Peyer's patch (tissue), 4 donors: Measurements from ENCODE around the gene F7.

ENCODE experiments used
- CTCF ChIP-seq, 6 experiments: fragments of 450-650 bp in 4 of 6; fragments of 200-600 bp in 2 of 6; sonication (generic) in 1 of 6; IDR thresholded peaks; one replicate each; pipeline ENCODE4 v1.5.1; 2017 to 2019; ENCODE audit warnings: antibody characterized with exemption in 6 of 6, mild to moderate bottlenecking in 3 of 6, moderate library complexity in 1 of 6
- POLR2A ChIP-seq, 2 donors: fragments of 450-650 bp; IDR thresholded peaks; one replicate each; pipeline ENCODE4 v1.5.1; 2017; ENCODE audit warnings: antibody characterized with exemption in 2 of 2, mild to moderate bottlenecking in 2 of 2, moderate library complexity in 2 of 2

GRCh38 chr13:113065406-113066141 lies 40.0 kb upstream of the F7 start:
- TF ChIP-seq POLR2A (IDR thresholded peaks at IDR 0.05) (no peak), CTCF (IDR thresholded peaks at IDR 0.05) (no peak)
